Cortex of kidney (tissue), 1 donor: ENCODE results near the gene PHC2.

ENCODE experiments used
- DNase-seq: peaks from one replicate; lab custom pipeline; 2025; lab: John Stamatoyannopoulos, UW

PHC2 gene

DNA sequence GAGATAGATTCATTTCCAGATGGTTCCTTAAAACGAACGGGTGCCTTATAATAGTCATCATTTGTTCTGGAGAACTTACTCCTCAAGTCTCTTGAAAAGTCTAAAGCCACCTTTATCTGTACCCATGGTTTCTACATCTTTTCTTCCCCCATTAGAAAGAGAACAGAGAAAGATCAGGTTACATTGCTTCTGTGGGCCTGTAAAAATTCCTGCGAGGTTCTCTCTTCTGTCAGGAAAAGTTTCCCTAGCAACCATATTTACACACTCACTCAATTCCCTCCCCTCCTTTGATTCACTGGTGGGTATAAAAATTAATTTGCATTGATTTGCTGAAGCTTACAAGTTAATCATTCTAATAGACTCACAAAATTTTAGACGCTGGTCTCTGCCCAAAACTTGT lies 6.7 kb downstream of the PHC2 start:
- DNase-seq, result no peak

DNA sequence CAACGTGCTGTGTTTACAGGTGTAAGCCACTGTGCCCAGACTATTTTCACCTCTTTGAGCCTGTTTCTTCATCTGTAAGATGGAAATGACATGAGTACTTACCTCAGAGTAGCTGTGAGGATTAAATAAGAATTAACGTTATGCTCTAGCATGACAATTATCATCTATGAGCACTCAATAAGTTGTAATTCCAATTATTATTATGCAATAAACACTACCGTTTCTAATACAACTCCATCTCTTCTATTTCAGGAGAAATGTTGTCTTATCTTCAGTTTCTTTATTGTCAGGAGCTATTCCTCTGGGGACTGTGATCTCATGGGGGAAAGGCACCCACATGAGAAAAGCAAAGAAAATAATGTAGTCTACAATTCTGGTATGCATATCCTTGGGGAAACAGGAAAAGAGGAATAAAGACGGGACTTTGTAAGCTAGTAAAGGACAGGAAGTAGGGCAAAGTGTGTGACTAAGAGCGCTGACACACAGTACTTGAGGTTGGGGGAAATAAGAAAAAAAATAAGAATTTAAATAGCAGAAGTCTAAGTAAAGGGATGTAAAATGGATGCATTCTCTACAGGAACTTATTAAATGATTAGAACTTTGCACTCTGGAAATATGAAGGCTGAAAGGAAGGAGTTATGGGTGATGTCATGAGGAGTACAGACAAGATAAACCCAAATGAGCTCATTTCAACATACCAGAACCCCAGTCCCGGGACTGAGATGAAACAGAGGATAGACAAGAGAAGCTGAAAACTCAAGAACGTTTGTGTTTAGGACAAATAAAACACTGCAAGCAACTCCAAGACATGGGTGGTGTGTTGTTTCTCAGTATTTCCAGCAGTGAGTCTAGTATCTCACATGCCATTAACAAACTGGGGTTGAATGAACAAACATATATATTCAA lies 9.8 kb downstream of the PHC2 start:
- DNase-seq, result no peak

DNA sequence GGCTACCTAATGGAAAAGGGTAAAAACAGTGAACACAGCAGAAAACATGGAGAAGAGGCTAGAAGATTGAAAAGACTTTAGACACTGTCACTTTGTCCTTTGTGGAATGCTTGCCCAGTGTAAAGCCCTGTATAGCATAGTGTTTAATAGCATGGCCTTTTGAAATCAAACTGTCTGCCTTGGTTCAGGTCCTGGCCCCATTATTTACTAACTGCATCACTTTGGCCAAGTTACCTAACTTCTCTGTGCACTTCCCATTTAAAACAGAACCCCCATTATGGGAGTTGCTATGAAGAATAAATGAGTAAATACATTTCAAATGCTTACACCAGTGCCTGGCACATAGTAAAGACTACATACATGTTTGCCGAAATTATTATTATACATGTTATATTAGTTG lies 12.1 kb downstream of the PHC2 start:
- DNase-seq, result no peak

GRCh38 chr1:33414879-33415278 lies 16.0 kb downstream of the PHC2 start:
- DNase-seq, result no peak

DNA sequence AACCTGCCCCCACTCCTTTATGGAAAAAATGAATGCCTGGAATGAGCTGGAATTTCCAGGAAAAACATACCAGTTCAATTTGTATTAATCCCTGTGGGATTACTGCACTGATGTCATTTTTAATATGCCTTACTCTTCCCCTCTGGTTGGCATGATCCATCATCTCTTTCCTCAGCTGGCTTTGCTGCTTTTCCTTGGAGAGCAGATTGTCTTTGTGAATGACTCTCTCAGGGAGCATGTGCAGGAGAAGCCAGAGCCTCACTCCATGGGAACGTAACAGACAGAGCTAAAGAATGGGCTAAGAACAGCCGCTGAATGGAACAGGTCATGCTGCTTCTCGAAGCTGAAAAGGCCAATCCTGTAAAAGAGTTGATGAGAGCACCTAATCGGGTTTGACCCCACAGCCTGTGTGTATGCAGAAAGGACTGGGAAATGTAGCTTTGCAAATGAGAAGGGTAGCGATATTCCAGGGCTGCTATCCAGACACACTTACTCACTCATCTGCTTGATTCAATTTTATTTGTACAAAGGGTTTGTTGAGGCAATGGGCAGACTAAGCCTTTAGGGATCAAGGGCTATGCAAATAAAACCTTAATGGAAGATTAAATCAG lies 20.7 kb downstream of the PHC2 start:
- no peak for DNase-seq

DNA sequence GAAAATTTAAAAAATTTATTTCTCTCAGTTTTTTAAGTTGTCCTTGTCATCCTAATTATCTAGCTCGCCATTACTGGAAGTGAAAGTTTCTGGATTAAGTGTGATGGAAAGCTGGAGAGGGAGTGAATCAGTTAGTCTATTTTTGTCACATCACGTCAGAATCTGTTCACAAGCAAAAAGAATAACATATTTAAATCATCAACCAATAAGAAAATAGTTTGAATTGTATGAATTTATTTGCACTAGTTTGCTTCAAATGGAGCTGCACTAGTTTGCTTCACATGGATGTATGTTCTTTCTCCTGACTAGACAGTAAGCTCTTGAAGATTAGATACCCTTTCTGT lies 22.8 kb downstream of the PHC2 start:
- no peak for DNase-seq

DNA sequence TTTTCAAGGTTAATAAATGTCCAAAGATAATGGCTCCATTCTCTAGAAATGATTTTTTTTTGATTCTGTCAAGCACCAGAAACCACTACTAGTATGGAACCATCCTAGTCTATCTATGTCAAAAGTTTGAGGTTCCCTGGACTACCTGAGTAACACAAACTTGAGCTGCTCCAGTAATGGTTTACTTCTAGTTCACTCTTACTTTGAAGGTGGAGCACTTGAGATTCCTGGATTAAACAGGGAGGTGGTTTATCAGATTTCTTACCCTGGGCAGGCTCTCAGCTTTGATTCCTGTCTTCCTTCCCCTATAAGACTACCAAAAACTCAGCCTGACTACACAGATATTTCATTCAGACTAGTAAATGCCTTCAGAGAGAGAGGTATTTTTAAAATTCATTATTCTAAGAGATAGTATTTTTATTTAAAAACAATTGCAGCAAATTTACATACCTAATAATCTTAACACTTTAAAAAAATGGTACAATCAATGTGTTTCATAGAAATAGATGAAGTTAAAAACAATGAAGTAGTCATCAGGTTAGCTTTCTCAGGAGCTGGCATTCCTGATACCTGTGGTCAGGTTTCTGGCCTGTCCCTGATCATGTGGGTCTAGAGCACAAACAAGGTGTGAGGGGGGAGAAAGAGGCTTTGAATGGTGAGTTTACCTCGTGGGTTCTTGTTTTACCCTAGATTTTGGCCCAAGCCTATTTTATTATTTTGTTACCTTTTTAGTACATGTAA lies 23.4 kb downstream of the PHC2 start:
- DNase-seq, result no peak

DNA sequence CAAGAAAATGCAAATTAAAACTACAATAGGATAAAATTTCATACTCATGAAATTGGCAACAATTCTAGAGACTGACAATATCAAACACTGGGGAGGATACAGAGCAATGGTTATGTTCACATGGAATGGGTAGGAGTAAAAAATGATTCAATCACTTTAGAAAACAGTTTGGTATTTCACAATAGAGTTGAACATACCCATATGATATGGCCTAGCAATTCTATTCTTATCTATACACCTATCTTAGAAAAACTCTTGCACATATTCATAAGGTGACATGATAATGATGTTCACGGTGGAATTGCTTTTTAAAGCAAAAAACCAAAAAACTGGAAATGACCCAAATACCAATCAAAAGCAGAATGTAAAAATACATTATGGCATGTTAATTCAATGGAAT lies 28.7 kb downstream of the PHC2 start:
- no peak for DNase-seq

DNA sequence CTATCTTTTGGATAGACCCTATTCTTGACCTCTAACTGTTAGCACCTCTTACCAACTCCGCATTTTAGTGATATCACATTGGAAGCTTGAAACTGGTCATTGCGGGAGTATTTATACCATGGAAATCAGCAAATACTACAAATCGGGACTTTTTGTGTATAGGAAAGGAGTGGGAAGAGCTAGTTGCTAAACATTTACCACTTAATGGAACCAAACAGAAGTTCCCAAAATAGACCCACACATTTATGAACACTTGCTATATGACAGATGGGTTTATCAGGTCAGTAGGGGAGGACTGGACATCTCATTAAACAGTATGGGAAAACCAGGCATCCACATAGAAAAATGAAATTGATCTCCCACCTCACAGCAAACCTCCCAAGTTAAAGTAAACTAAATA lies 29.4 kb downstream of the PHC2 start:
- DNase-seq, result no peak

- no peak for DNase-seq
Measured at GRCh38 chr1:33400153-33400911, 30.6 kb downstream of the PHC2 start.

GRCh38 chr1:33399375-33399774 lies 31.5 kb downstream of the PHC2 start:
- no peak for DNase-seq

DNA sequence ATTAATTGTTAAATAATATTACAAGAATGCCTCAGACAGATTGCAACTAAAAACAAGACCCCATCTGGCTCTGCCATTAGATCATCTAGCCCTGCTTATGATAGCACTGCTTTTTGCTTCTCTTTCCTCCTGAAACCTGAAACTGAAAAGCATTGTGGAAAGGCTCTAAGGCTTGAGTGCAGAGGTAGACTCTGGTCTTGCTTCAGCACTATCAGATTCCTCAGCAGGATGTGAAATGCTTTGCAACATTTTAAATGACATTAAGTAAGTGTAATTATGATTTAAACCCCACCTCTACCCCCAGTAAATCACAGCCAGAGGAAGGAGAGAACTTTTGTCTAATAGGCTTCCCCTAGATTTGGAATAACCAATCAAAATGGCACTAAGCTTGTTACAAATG lies 32.9 kb downstream of the PHC2 start:
- DNase-seq, result no peak

- DNase-seq, result no peak
Measured at GRCh38 chr1:33397125-33397506, 33.8 kb downstream of the PHC2 start.

DNA sequence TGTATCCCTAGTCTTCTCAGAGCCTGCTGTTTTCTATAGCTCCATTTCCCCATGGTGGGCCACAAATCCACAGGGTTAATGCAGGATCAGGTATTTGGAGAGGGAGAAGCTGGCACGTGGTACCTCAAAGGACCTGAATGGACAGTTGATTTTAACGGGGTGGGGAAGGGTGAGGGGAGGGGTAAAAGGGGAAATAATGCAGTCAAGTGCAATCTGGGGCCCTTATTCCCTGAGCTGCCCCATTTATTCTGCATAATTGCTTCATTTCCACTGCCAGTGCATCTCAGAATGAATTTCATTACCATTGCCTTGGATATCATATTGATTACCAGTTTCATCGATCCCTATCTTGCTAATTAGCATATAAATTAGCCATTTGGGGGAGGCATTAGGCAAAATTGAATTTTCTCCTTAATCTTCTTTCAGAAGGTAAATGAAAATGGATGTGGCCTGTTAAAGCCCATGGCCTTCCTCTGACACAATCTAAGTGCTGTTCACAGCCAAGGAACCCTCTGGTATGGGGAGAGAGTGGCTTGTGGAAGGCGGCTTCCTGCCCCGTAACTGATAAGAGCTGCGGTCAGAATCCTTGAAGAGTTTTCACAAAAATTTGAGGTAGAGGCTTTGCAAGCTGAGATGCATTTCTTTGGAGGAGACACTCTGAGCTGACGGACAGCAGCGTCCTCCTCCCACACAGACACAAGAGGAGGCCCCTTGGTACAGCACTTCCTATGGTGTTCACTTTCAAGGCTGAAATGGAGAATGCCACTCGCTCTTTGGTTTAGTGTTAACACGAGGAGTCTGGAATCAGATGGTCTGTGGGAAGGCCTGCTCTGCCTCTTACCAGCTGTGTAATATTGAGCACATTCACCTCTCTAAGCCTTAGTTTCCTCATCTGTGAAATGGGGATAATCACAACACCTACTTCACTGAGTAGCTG lies 34.4 kb downstream of the PHC2 start:
- no peak for DNase-seq

DNA sequence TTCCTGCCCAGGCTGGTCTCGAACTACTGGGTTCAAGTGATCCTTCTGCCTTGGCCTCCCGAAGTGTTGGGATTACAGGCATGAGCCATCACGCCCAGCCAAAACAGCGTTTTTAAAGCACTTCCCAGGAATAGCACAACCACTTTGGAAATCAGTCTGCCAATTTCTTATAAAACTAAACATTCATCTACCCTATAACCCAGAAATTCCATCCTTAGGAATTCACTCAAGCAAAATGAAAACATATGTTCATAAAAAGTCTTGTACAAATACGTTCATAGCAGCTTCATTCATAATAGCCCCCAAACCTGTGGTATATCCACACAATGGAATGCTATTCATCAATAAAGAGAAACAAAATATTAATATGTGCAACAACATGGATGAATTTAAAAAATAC lies 36.1 kb downstream of the PHC2 start:
- no peak for DNase-seq

DNA sequence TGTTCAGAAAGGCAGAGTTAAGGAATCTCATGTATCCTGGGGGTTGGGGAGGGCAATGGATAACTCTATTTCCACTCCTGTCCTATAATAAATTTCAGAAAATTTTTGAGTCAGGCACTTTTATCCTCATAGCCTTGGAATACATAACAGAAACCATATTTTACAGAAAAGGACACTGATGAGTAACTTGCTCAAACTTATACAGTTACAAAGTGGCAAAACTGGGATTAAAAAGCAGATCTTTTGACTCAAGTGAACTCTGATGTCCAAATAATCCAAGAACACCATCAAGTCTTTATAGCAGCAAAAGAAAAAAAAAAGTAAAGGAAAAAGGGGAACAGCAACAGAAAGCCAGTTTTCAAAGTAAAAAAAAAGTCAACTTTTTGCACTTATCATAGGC lies 36.9 kb downstream of the PHC2 start:
- no peak for DNase-seq

DNA sequence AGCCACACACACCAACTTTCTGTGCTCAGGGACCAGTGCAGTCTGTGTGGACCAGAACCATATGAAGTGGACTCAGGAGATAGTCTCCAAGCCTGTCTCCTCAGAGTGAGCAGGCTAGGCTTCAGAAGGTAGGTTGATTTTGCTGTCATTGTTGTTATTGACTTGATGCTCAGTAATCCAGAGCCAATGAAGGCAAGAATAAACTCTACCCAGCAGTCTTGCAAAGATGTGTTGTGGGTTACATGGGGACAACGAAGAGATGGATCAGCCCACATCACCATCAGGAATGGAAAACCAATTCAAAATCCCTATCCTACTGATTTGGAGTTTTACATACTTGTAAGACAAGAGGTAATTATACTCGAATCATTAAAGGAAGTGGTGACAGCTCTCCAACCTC lies 37.4 kb downstream of the PHC2 start:
- no peak for DNase-seq

GRCh38 chr1:33392639-33393038 lies 38.3 kb downstream of the PHC2 start:
- DNase-seq, result no peak

DNA sequence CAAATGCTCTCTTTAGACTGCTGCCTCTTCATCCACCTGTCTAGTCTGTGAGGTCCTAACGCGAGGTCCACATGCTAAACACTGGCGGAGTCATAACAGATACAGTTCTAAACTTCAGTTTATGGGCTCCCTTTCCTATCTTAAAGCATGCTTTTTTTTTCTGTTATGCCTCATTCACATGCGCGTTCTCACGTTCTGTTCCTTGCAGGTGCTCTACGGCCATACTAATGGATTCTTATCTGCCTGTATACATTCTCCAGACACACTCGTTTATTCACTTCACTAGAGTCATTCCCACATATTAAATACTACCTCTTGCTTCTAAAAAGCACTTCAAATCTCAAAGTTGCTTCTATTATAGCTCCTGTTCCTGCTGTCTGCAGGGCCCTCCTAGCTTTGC lies 38.7 kb downstream of the PHC2 start:
- DNase-seq, result no peak

DNA sequence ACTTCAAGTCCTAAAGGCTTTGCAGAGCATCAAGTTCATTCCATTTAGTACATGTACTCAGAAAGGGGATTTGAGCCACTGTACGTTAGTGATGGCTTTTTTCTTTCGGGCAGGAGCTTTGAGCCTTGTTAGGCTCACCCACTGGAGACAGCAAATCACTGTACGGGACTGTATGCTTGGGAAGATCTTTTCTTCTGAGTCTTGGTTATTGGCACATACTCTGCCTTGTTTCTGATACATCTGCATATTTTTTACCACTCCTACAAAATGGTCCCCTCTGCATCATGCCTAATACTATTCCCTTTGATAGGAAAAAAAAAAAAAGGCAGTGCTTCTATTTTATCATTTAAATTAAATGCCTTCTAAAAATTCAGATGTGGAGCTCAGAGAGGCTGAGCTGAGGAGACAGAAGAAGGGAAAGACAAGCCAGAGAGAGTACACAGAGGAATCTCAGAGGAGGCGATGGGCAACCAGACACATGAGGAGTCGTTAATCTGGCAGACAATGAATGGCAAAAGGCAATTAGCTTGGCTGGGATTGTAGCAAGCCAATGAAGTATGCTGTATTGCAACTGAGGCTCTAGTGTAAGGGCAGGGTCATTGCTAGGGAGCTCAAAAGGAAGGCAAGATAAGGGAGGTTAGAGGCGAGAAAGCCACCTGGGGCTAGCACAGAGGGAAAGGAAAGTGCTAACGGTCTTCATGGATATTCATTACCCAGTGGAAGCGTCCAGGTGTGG lies 39.4 kb downstream of the PHC2 start:
- DNase-seq, result no peak

DNA sequence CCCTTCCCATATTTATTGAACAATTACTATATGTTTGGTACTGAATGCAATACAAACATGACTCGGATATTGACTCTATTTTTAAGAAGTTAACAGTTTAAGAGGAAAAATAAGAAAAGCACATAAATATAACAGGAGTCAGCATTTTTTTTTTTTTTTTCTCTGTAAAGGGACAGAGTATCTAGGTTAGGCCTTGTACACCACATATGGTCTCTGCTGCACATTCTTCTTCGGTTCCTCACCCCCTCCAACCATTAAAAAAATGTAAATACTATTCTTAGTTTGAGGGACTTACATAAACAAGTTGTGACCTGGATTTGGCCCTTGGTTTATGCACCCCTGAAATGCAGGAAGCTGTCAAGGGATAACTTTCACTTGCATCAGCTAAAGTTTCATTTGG lies 40.4 kb downstream of the PHC2 start:
- DNase-seq, result no peak
